Measurements from ENCODE around the gene OOSP4A.
"Not testable (repeated sequence)": the region's sequence is repeated elsewhere in the genome, so short reads cannot be mapped to it uniquely, and the experiment has no call there.

OOSP4A gene

GRCh38 chr11:59973097-59973496, 9.3 kb downstream of the OOSP4A start:
- TF ChIP-seq, protein P1, sequence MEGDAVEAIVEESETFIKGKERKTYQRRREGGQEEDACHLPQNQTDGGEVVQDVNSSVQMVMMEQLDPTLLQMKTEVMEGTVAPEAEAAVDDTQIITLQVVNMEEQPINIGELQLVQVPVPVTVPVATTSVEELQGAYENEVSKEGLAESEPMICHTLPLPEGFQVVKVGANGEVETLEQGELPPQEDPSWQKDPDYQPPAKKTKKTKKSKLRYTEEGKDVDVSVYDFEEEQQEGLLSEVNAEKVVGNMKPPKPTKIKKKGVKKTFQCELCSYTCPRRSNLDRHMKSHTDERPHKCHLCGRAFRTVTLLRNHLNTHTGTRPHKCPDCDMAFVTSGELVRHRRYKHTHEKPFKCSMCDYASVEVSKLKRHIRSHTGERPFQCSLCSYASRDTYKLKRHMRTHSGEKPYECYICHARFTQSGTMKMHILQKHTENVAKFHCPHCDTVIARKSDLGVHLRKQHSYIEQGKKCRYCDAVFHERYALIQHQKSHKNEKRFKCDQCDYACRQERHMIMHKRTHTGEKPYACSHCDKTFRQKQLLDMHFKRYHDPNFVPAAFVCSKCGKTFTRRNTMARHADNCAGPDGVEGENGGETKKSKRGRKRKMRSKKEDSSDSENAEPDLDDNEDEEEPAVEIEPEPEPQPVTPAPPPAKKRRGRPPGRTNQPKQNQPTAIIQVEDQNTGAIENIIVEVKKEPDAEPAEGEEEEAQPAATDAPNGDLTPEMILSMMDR (conservative IDR thresholded peaks at IDR 0.05; ENCODE audit: low read depth, low read length), result no peak
- H3K4me3 ChIP-seq (IDR thresholded peaks at IDR 0.05; ENCODE audit: insufficient read depth, low read depth, low read length), result no peak overlapping the region

DNA sequence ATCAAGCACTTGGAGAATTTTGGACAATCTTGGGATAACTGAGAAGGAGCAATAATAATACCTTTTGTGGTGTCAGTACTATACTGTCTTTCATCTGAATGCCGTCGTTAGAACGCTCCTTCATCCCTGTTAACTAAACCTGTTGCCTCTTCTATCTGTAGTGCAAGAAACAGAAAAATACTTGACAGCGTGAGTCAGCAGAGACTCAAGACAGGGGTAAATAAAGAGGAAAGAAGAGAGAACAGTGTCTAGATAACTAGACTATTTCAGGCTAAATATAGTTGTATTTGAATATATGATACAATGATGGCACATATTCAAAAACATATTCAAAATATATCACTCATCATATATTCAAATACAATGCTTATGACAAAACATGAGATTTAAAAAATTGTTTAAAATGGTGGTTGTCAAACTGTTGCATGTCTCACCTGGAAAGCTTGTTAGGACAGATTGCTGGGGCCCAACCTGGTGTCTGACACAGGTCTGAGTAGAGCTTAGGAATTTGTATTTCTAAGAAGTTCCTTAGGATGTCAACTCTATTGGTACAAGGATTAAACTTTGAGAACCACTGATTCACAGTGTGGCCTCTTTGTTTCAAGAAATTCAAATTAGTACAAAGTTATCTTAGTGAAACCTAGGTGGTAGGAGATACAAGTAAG, 17.4 kb downstream of the OOSP4A start:
- H3K4me3 ChIP-seq (IDR thresholded peaks at IDR 0.05; ENCODE audit: insufficient read depth, low read depth, low read length), result no peak overlapping the region
- H3K79me2 ChIP-seq (ENCODE audit: insufficient read depth, low read depth), result no peaks in the 10 kb centered on the region
- no peak overlapping the region for H3K27ac ChIP-seq
- no peaks in the 10 kb centered on the region for H3K36me3 ChIP-seq (ENCODE audit: insufficient read depth)
- no peaks in the 10 kb centered on the region for H4K20me1 ChIP-seq (ENCODE audit: insufficient read depth)
- H3K4me2 ChIP-seq, result no peak overlapping the region
- no peak overlapping the region for H3K9ac ChIP-seq
- H3K27me3 ChIP-seq (ENCODE audit: insufficient read depth, low read depth), result no peaks in the 10 kb centered on the region
- TF ChIP-seq, protein P1 (conservative IDR thresholded peaks at IDR 0.05; ENCODE audit: low read depth, low read length), result no peak
- H3K4me1 ChIP-seq (ENCODE audit: low read depth, poor library complexity, severe bottlenecking), result no peaks in the 10 kb centered on the region
- H2AFZ ChIP-seq (ENCODE audit: low read depth), result no peak overlapping the region

More at GRCh38 chr11:59973097-59973496, 9.3 kb downstream of the OOSP4A start:
- Histone ChIP-seq H4K20me1 (ENCODE audit: insufficient read depth) (no peaks in the 10 kb centered on the region), H3K4me2 (no peak overlapping the region), H3K27me3 (ENCODE audit: insufficient read depth, low read depth) (no peaks in the 10 kb centered on the region), H3K79me2 (ENCODE audit: insufficient read depth, low read depth) (no peaks in the 10 kb centered on the region), H3K36me3 (ENCODE audit: insufficient read depth) (no peaks in the 10 kb centered on the region), H3K27ac (no peak overlapping the region), H3K9ac (no peak overlapping the region), H3K4me1 (ENCODE audit: low read depth, poor library complexity, severe bottlenecking) (no peaks in the 10 kb centered on the region), H2AFZ (ENCODE audit: low read depth) (no peak overlapping the region)

- H3K9ac ChIP-seq; H3K4me2 ChIP-seq; H3K79me2 ChIP-seq (ENCODE audit: insufficient read depth, low read depth); H3K4me1 ChIP-seq (ENCODE audit: low read depth, poor library complexity, severe bottlenecking); H3K36me3 ChIP-seq (ENCODE audit: insufficient read depth); H3K27ac ChIP-seq; H3K4me3 ChIP-seq (IDR thresholded peaks at IDR 0.05; ENCODE audit: insufficient read depth, low read depth, low read length); H4K20me1 ChIP-seq (ENCODE audit: insufficient read depth); H3K27me3 ChIP-seq (ENCODE audit: insufficient read depth, low read depth); H2AFZ ChIP-seq (ENCODE audit: low read depth): not testable (repeated sequence)
Observed at GRCh38 chr11:59982037-59982436, 18.2 kb downstream of the OOSP4A start.

DNA sequence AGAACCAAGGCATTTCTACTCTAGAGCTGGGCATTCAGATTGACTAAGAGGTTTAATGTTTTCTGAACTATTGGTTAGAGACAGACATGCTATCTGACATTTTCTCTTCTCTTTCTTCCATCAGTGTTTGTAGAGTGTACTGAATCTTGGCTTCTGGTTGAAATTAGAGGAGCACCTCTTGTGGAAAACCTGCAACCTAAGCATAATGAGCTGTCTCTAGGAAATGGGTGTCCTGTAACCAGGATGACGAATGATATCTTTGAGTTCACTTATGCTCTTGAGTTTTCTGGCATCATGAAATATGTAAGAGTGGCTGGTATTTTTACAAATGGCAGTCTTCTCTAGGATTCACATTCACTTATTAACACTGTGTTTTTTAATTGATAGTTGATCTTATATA, 19.4 kb downstream of the OOSP4A start:
- H3K4me3 ChIP-seq (IDR thresholded peaks at IDR 0.05; ENCODE audit: insufficient read depth, low read depth, low read length), result no peak overlapping the region
- no peak overlapping the region for H3K9ac ChIP-seq
- no peaks in the 10 kb centered on the region for H3K36me3 ChIP-seq (ENCODE audit: insufficient read depth)
- H3K4me1 ChIP-seq (ENCODE audit: low read depth, poor library complexity, severe bottlenecking), result no peaks in the 10 kb centered on the region
- H3K27ac ChIP-seq, result no peak overlapping the region
- TF ChIP-seq, protein P1 (conservative IDR thresholded peaks at IDR 0.05; ENCODE audit: low read depth, low read length), result no peak
- H3K4me2 ChIP-seq, result no peak overlapping the region
- H3K27me3 ChIP-seq (ENCODE audit: insufficient read depth, low read depth), result no peaks in the 10 kb centered on the region
- H2AFZ ChIP-seq (ENCODE audit: low read depth), result no peak overlapping the region
- no peaks in the 10 kb centered on the region for H3K79me2 ChIP-seq (ENCODE audit: insufficient read depth, low read depth)
- H4K20me1 ChIP-seq (ENCODE audit: insufficient read depth), result no peaks in the 10 kb centered on the region

- H3K27me3 ChIP-seq (ENCODE audit: insufficient read depth, low read depth), result no peaks in the 10 kb centered on the region
- TF ChIP-seq, protein P1 (conservative IDR thresholded peaks at IDR 0.05; ENCODE audit: low read depth, low read length), result no peak
Observed at GRCh38 chr11:59984368-59984767, 20.5 kb downstream of the OOSP4A start.

More at GRCh38 chr11:59984368-59984767, 20.5 kb downstream of the OOSP4A start:
- Histone ChIP-seq H3K4me2 (no peak overlapping the region), H3K4me1 (ENCODE audit: low read depth, poor library complexity, severe bottlenecking) (no peaks in the 10 kb centered on the region), H3K9ac (no peak overlapping the region), H3K79me2 (ENCODE audit: insufficient read depth, low read depth) (no peaks in the 10 kb centered on the region), H4K20me1 (ENCODE audit: insufficient read depth) (no peaks in the 10 kb centered on the region), H2AFZ (ENCODE audit: low read depth) (no peak overlapping the region), H3K4me3 (IDR thresholded peaks at IDR 0.05; ENCODE audit: insufficient read depth, low read depth, low read length) (no peak overlapping the region), H3K36me3 (ENCODE audit: insufficient read depth) (no peaks in the 10 kb centered on the region), H3K27ac (no peak overlapping the region)

Data from KMS-11 (cell line).